Mucosa of stomach (tissue), 1 donor: ENCODE measurements around the gene MACROD2.

Experiments used
- H3K27me3 ChIP-seq: one replicate; pipeline ENCODE4 v1.7.0; 2013; ENCODE audit warnings: mild to moderate bottlenecking, low read length; ENCODE audit not compliant: control insufficient read depth, insufficient read depth
- H3K36me3 ChIP-seq: one replicate; pipeline ENCODE4 v1.7.0; 2013; ENCODE audit warnings: low read length; ENCODE audit not compliant: control insufficient read depth, insufficient read depth
- H3K4me1 ChIP-seq: one replicate; pipeline ENCODE4 v1.7.0; 2013; ENCODE audit warnings: mild to moderate bottlenecking, low read length; ENCODE audit not compliant: control insufficient read depth, insufficient read depth
- H3K4me3 ChIP-seq: one replicate; pipeline ENCODE4 v1.7.0; 2013; ENCODE audit warnings: low read length
- H3K9ac ChIP-seq: one replicate; pipeline ENCODE4 v1.7.0; 2013; ENCODE audit warnings: mild to moderate bottlenecking, low read length, moderate library complexity
- H3K9me3 ChIP-seq: one replicate; pipeline ENCODE4 v1.7.0; 2013; ENCODE audit warnings: mild to moderate bottlenecking, low read length, moderate library complexity; ENCODE audit not compliant: control insufficient read depth
- donor health status: Pancreatic carcinoma.

Gene MACROD2

DNA sequence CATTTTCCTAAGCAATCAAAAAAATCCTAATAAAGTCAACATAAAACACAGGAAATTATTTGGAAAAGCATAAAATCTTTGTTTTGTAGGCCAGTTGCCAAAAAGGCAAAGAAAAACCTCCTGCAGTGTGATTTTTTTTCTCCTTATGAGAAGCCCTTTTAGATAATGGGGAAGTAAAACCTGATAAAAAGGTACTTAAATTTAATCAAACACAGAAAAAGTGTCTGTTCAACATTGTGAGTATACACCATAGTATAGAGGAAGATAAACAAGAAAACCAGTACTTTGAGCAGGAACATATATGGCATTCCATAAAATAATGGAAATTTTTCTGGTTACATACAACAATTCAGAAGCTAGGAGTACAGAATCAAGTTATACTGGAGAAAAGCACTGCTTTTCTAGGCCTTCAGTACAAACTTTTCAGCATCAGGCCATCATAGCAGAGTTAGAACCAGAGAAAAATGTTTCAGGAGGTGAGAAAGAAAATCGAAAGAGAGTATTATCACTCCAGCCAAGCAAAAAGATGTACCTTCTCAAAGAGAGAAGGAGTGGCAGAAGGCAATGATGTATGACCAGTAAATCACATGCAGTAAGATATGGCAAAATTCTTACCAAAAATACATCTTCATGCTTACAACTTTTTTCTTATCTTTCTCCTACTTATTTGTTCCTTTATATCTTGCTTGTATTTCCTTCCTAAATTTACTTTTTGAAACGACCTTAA, 2083.0 kb downstream of the MACROD2 start:
- H3K9ac ChIP-seq: no peak overlapping the region
- no peak overlapping the region for H3K4me3 ChIP-seq
- no peaks in the 10 kb centered on the region for H3K27me3 ChIP-seq
- H3K9me3 ChIP-seq: no peaks in the 10 kb centered on the region
- no peaks in the 10 kb centered on the region for H3K36me3 ChIP-seq
- H3K4me1 ChIP-seq: no peaks in the 10 kb centered on the region

DNA sequence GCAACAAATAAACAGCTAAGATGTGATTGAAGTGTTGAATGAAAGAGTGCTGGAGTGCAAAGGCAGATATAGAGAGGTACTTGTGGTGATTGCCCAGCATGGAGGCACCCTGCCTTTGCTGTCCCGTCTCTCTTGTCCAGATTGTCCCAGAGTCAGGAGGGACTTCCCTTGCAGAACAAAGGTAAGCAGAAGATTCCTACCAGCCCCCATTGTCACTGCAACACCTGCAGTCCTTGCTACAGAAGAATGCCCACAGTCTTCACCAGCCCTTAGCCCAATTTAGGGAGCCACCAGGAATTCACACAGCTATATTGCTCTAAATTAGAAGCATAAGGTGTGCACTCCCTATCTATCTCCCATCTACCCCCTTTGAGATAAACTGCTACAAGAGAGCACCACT, 2086.1 kb downstream of the MACROD2 start:
- Histone ChIP-seq H3K9me3 (no peaks in the 10 kb centered on the region), H3K4me3 (no peak overlapping the region), H3K36me3 (no peaks in the 10 kb centered on the region), H3K27me3 (no peaks in the 10 kb centered on the region), H3K4me1 (no peaks in the 10 kb centered on the region), H3K9ac (no peak overlapping the region)

DNA sequence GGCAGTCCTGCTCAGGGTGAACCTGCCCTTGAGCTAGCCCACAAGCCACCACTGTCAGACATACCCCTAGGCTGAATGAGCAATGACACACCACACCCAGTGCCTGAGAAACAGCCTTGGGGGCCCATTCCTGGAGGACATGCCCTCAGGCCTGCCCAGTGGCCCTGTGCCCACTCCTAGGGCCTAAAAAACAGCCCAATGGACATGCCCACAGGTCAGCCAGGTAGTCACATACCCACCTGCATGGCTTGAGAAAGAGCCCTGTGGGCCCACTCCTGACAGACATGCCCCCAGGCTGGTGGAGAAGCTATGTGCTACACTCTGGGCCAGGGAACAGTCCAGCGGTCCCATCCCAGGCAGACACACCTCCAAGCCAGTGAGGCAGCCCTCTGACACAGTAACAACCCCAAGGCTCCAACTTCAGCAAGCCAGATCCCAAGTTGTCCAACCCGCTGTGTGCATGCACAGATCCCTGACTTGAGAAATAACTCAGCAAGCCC, 2086.8 kb downstream of the MACROD2 start:
- no peaks in the 10 kb centered on the region for H3K27me3 ChIP-seq
- no peak overlapping the region for H3K4me3 ChIP-seq
- H3K36me3 ChIP-seq: no peaks in the 10 kb centered on the region
- H3K4me1 ChIP-seq: no peaks in the 10 kb centered on the region
- no peaks in the 10 kb centered on the region for H3K9me3 ChIP-seq
- H3K9ac ChIP-seq: no peak overlapping the region

DNA sequence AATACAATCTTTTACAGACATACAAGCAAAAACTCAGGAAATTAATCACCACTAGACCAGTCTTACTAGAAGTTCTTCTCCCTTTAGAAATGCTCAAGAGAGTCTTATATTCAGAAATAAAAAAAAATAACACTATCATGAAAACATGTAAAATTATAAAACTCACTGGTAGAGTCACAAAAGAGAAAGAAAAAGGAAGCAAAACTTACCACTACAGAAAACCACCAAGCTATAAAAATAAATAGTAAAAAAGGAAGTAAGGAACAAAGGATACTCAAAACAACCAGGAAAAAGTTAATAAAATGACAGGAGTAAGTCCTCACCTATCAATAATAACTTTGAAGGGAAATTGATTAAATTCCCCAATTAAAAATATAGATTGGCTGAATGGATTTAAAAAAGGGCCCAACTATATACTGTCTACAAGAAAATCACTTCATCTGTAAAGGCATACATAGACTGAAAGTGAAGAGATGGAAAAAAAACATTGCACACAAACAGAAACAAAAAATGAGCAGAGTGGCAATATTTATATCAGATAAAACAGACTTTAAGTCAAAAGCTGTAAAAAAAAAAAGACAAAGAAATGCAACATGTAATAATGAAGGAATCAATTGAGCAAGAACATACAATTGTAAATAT, 2088.4 kb downstream of the MACROD2 start:
- no peaks in the 10 kb centered on the region for H3K27me3 ChIP-seq
- no peaks in the 10 kb centered on the region for H3K9me3 ChIP-seq
- no peak overlapping the region for H3K9ac ChIP-seq

DNA sequence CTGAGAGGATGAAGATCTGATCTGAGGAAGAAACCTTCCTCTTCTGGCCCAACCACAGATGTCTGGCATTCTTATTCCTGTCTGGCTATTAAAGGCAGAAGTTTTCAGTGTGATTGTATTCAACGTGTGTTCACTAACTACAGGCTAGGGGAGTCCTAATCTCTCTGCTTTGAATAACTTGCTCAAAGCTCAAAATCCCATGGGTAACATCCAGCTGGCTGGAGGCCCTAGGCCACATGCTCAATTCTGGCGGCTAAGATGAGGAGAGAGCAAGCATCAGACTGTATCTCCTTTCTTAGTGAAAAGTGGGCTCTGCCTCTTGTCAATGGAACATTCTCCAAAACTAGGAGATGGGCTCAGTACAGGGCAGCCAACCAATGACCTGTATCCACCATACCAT, 2099.9 kb downstream of the MACROD2 start:
- Histone ChIP-seq H3K4me3 (no peak overlapping the region), H3K36me3 (no peaks in the 10 kb centered on the region), H3K9me3 (no peaks in the 10 kb centered on the region), H3K4me1 (no peaks in the 10 kb centered on the region), H3K27me3 (no peaks in the 10 kb centered on the region), H3K9ac (no peak overlapping the region)

More for the DNA sequence above, 2088.4 kb downstream of the MACROD2 start:
- Histone ChIP-seq H3K4me3 (no peak overlapping the region), H3K4me1 (no peaks in the 10 kb centered on the region), H3K36me3 (no peaks in the 10 kb centered on the region)

DNA sequence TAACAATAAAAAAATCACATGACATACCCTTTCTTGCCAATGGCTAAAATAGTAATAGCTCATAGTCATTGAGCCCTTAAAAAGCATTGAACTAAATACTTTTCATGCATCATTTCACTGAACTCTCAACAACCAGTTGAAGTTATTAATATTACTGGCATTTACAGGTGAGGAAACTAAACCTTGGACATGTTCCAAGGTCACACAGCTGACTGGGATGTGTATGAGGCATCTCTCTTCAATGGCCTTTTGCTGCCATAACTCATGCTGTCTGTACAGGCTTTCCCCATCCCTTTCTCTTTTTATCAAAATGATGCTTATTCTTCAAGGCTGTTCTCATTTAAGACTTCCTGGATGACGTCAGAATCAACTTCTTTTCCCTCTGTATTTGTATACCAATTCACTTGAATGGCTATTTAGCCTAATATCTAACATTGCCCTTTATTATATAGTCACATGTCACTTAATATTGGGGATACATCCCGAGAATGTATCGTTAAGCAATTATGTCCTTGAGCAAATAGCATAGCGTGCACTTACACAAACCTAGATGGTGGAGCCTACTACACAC, 2101.5 kb downstream of the MACROD2 start:
- Histone ChIP-seq H3K9ac (no peak overlapping the region), H3K27me3 (no peaks in the 10 kb centered on the region), H3K4me3 (no peak overlapping the region), H3K9me3 (no peaks in the 10 kb centered on the region), H3K4me1 (no peaks in the 10 kb centered on the region), H3K36me3 (no peaks in the 10 kb centered on the region)

DNA sequence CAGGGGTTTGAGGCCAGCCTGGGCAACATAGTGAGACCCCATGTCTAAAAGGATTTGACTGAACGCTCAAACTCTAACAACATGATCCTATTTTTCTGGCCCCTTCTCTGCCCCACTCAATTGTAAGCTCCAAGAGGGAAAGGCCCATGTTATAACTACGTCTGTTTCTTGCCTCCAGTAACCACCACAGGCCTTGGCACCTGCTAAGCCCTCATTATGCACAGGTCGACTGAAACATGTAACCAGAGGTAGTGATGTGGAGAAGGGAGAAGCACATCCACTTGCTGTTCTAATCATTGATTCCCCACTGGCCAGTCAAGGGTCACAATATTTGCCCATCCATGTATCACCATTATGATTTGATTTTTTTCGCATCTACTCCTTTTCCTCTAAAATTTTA, 2102.5 kb downstream of the MACROD2 start:
- no peak overlapping the region for H3K4me3 ChIP-seq
- H3K27me3 ChIP-seq: no peaks in the 10 kb centered on the region
- H3K36me3 ChIP-seq: no peaks in the 10 kb centered on the region
- H3K4me1 ChIP-seq: no peaks in the 10 kb centered on the region
- H3K9me3 ChIP-seq: no peaks in the 10 kb centered on the region
- no peak overlapping the region for H3K9ac ChIP-seq

DNA sequence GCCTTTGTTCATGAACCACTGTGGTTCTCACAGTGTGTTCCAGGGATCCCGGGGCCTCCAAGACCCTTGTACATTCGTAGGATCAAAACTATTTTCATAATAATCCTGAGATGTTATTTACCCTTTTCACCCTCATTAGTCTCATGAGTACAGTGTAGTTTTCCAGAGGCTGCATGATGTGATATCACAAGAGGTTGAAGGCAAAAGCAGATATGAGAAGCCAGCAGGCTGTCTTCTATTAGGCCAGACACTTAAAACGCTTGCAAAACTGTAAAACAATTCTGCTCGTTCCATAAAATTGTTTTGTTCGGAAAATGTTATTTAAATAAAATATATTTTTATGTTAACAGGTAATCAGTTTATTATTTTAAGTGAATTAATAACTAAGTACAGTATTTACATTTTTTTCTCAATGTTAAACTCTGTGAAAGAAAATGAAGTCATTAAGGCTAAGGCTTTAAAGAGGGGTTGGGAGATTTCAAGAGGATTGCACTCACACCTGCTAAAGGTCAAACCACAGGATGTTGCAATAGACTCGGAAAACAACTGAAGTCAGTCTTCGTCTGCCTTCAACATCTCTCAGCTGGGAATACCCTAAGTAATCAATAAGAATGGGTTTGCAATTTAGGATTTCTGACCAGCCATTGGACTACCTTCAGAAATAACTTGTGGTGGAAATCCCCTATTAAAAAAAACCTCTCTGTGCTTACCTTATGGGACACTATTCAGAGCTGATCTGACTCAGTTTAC, 2103.7 kb downstream of the MACROD2 start:
- Histone ChIP-seq H3K27me3 (no peaks in the 10 kb centered on the region), H3K36me3 (no peaks in the 10 kb centered on the region), H3K4me3 (no peak overlapping the region), H3K4me1 (no peaks in the 10 kb centered on the region), H3K9me3 (no peaks in the 10 kb centered on the region), H3K9ac (no peak overlapping the region)

DNA sequence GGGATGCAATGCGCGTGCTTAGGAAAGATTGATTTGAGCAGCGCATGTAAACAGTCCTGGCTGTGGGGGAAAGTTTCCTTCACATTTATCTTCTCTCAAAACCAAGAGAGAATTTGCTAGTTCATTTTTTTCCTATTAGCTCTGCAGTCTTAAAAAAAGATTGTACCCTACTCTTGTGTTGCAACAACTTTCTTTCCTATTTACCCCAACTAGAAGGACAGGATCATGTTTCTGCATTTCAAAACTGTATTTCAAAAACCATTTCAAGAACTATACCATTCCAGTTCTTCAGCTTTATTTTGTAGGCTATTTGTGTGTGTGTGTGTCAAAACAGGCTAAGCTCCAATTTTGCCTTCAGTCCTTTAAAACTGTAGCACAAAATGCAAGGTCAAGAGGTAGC, 2104.8 kb downstream of the MACROD2 start:
- Histone ChIP-seq H3K9ac (no peak overlapping the region), H3K9me3 (no peaks in the 10 kb centered on the region), H3K4me1 (no peaks in the 10 kb centered on the region), H3K4me3 (no peak overlapping the region), H3K27me3 (no peaks in the 10 kb centered on the region), H3K36me3 (no peaks in the 10 kb centered on the region)

DNA sequence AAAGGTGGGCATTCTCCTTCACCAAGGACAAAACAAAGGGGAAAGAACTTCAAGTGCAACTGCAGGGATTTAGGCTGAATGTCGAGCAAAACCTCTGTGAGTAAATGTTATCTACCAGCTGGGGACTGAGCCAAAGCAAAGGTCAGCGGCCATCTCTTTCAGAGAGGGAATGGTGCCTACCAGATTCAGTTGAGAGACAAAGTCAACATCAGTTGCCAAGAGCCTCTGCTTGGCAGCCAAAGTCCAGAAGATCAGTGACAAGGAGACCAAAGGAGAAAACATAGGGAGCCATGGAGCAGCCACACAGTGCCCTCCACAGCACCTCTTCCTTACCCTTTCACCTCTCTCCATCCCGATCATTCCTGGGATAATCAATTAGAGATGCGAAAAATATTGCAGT, 2105.5 kb downstream of the MACROD2 start:
- H3K9ac ChIP-seq: no peak overlapping the region
- no peak overlapping the region for H3K4me3 ChIP-seq
- H3K9me3 ChIP-seq: no peaks in the 10 kb centered on the region
- H3K4me1 ChIP-seq: no peaks in the 10 kb centered on the region
- H3K36me3 ChIP-seq: no peaks in the 10 kb centered on the region
- H3K27me3 ChIP-seq: no peaks in the 10 kb centered on the region
